Thymus (tissue), 11 donors: ENCODE results near the gene GSTT2. TPM values are rescaled to one million over a fixed set of nuclear protein-coding genes. Genes with fewer than 3 reads are reported as not detected.
A peak's percentile ranks its signal among the peaks of the same experiment; 100 is the strongest.
"Not testable (repeated sequence)": the region's sequence is repeated elsewhere in the genome, so short reads cannot be mapped to it uniquely, and the experiment has no call there.

Experiments used
- DNase-seq, 9 donors: peaks; one replicate each; pipeline ENCODE4 v3.0.0-alpha.2; 2013; ENCODE audit warnings: low spot score in 9 of 9, low read depth in 6 of 9, missing footprints in 1 of 9
- H3K27ac ChIP-seq, 2 donors: one replicate each; pipeline ENCODE4 v1.5.1; 2013; ENCODE audit warnings: control low read depth in 1 of 2, low read depth in 1 of 2, low read length in 1 of 2, mild to moderate bottlenecking in 1 of 2, moderate library complexity in 1 of 2
- H3K27me3 ChIP-seq, 2 donors: one replicate each; pipeline ENCODE4 v1.5.1; 2013; ENCODE audit warnings: low read length in 1 of 2; ENCODE audit not compliant: control insufficient read depth in 2 of 2, insufficient read depth in 1 of 2
- H3K36me3 ChIP-seq, 2 donors: one replicate each; pipeline ENCODE4 v1.5.1; 2013; ENCODE audit warnings: low read length in 1 of 2, mild to moderate bottlenecking in 1 of 2, moderate library complexity in 1 of 2; ENCODE audit not compliant: control insufficient read depth in 2 of 2, insufficient read depth in 2 of 2
- H3K4me1 ChIP-seq, 2 donors: one replicate each; pipeline ENCODE4 v1.5.1; 2013; ENCODE audit warnings: low read length in 2 of 2; ENCODE audit not compliant: control insufficient read depth in 2 of 2, insufficient read depth in 2 of 2
- H3K4me3 ChIP-seq, 2 donors: one replicate each; pipeline ENCODE4 v1.5.1; 2013; ENCODE audit warnings: low read length in 2 of 2, control low read depth in 1 of 2, mild to moderate bottlenecking in 1 of 2
- H3K9me3 ChIP-seq, 2 donors: one replicate each; pipeline ENCODE4 v1.5.1; 2013; ENCODE audit warnings: low read length in 1 of 2, mild to moderate bottlenecking in 1 of 2; ENCODE audit not compliant: control insufficient read depth in 2 of 2, insufficient read depth in 1 of 2
- WGBS: extraction: QIAGEN DNeasy Blood & Tissue Kit; methylation state at CpG from one replicate; pipeline ENCODE4 v1.1.7; 2013; 5-methylcytosine and 5-hydroxymethylcytosine counted together
- polyA plus RNA-seq: library from polyadenylated mRNA; stranded (reverse); fragments of 200-250 nt; gene quantifications from one replicate; pipeline ENCODE4 v1.2.3, GENCODE V29; 2013
- total RNA-seq: library from RNA; stranded (reverse); fragments of 120-200 nt; gene quantifications from one replicate; pipeline ENCODE4 v1.2.4, GENCODE V29; 2013
- donor health status: healthy.

Gene GSTT2
- total and polyA plus RNA-seq, 2 donors = 3.3 TPM; not detected in 1

DNA sequence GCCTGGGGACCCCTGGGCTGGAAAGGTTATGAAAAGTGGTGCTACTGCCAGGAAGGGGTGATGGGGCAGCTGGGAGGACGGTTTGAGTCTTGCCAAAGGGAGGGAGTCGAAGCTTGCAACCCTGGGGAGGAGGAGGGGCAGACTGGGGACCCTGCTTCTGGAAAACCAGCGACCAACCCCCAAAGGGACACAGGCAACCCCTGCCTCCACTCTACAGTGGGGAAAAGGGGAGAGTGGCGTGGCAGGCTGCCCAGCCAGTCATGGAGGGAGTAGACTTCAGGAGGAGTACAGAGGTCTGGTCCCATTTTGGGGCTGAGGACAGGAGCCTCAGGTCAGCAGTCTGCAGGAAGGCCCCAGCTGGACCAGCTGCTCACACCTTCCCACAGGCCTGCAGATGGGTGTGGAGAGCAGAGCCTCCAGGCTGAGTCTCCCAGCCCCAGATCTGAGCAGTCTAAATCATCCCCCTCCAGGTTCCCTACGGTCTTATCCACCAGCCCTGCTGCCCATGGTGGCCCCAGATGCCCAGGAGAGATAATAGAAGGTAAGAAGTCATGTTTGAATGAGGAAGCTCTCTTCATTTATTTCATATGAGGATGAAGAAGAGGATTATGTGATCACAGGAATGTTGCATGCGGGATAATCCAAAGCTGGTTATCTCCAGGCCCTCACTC is 9.0 kb upstream of the GSTT2 start:
- no peak for DNase-seq
- no peak overlapping the region for H3K4me3 ChIP-seq
- WGBS = 87% methylated on average over 6 of the region's 6 CpGs
- no peaks in the 10 kb centered on the region for H3K4me1 ChIP-seq
- no peaks in the 10 kb centered on the region for H3K9me3 ChIP-seq
- H3K36me3 ChIP-seq = peaks cover 30% of the 10 kb centered on the region in 2 donors
- no peaks in the 10 kb centered on the region for H3K27me3 ChIP-seq
- H3K27ac ChIP-seq = no peak overlapping the region

DNA sequence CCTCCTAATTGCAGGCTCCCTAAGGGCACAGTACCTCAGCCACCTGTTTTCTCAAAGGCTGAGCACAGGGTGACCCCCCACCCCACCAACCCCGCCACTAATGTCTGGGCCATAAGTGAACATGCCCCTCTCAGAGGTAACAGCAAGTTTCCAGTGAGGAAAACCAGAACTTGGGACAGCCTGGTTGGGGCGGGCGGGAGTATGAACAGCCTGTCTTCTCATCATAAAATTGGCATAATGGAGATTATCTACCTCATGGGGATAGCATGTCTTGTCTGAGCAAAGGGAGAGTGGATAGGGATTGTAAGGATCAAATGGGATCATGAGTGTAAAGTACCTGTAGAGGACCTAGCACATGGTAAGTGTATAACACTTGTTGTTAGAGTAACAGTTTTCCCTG is 8.0 kb upstream of the GSTT2 start:
- not testable (repeated sequence) for H3K27me3 ChIP-seq, H3K4me1 ChIP-seq, H3K4me3 ChIP-seq, H3K9me3 ChIP-seq, DNase-seq
- Histone ChIP-seq H3K27ac (peak overlapping the region in 1 of 2 donors; percentile 42), H3K36me3 (peaks cover 30% of the 10 kb centered on the region in 2 donors)
- 96% methylated on average over 3 of the region's 3 CpGs for WGBS

GRCh38 chr22:23974345-23974744 is 5.6 kb upstream of the GSTT2 start, which contains the start of gene DDT:
DDT (minus strand) TSS chr22:23974441; CDS start chr22:23974414, 27 bp downstream.
- H3K36me3 ChIP-seq = peaks cover 26% of the 10 kb centered on the region in 2 donors
- DNase-seq, H3K27ac ChIP-seq, H3K4me3 ChIP-seq, H3K4me1 ChIP-seq, H3K9me3 ChIP-seq, H3K27me3 ChIP-seq: not testable (repeated sequence)
- no CpG with 5 or more reads among the region's 29 CpGs for WGBS

DNA sequence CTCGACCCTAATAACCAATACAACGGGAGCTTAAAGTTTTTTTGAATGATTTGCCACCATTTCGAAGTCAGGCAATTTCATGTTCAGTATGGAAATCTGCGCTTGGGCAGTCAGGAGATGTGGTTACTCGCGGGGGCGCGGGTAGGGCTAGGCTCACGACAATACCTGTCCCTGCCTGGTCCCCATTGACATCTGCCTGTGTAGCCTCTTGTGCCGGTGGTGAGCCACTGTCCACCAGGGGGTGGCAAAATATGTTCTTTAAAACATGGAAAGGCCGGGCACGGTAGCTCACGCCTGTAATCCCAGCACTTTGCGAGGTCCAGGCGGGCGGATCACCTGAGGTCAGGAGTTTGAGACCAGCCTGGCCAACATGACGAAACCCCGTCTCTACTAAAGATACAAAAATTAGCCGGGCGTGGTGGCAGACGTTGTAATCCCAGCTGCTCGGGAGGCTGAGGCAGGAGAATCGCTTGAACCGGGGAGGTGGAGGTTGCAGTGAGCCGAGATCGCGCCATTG is 5.0 kb upstream of the GSTT2 start:
- H3K27ac ChIP-seq, DNase-seq, H3K27me3 ChIP-seq, H3K4me3 ChIP-seq, H3K9me3 ChIP-seq, H3K4me1 ChIP-seq: not testable (repeated sequence)
- H3K36me3 ChIP-seq = peaks cover 21% of the 10 kb centered on the region in 2 donors
- WGBS = 18% methylated on average over 8 of the region's 27 CpGs

DNA sequence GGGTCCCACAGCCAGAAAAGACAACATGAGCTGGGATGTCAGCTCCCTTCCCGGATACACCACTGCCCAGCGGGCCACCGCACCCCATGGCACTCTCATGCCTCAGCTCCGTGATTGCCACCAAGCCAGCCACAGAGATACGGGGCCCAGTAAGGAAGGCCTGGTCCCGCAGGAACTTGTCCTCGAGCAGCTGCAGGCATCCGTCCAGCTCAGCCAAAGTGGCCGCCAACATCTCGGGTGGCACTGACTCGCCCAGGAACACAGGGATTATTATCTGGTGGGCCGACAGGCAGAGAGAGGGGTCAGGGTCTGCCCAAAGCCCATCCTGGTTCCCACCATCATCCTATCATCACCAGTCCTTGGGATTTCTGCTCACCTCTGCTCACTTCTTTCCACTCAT is 2.6 kb upstream of the GSTT2 start:
- H3K9me3 ChIP-seq, H3K4me3 ChIP-seq, H3K36me3 ChIP-seq, DNase-seq, H3K4me1 ChIP-seq, H3K27ac ChIP-seq, H3K27me3 ChIP-seq: not testable (repeated sequence)
- WGBS = 94% methylated on average over 7 of the region's 12 CpGs

- not testable (repeated sequence) for H3K4me3 ChIP-seq, H3K9me3 ChIP-seq, H3K4me1 ChIP-seq, DNase-seq, H3K27me3 ChIP-seq, H3K36me3 ChIP-seq, H3K27ac ChIP-seq
- WGBS = 68% methylated on average over 6 of the region's 7 CpGs
Measured at GRCh38 chr22:23980567-23980966, 633 bp downstream of the GSTT2 start.

DNA sequence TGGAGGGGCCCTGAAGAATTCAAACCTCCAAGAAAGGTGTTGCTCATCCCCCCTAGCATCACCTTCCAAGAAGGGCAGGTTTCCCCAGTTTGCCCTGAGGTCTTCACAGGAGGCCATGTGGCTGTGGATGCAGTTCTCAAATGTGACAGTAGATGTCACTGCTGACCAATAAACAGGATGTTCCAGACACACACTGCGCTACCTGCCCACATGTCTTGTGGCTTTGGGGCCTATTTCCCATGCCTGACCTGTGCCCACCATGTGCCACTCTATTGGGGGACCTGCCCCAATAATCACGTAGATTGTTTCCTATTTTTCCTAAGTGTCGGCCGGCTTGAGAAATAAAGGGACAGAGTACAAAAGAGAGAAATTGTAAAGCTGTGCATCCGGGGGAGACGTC is 4.5 kb downstream of the GSTT2 start:
- Histone ChIP-seq H3K9me3 (no peaks in the 10 kb centered on the region), H3K27ac (no peak overlapping the region), H3K4me1 (no peaks in the 10 kb centered on the region), H3K36me3 (no peaks in the 10 kb centered on the region), H3K4me3 (no peak overlapping the region), H3K27me3 (peaks cover 0 to 3% of the 10 kb centered on the region in 2 donors)
- WGBS = 53% methylated on average over 6 of the region's 6 CpGs
- DNase-seq = peak in 4 of 9 donors; percentile 15 to 64 (median 50)

- 95% methylated on average over 8 of the region's 8 CpGs for WGBS
Measured at GRCh38 chr22:23986089-23986488, 6.2 kb downstream of the GSTT2 start.

DNA sequence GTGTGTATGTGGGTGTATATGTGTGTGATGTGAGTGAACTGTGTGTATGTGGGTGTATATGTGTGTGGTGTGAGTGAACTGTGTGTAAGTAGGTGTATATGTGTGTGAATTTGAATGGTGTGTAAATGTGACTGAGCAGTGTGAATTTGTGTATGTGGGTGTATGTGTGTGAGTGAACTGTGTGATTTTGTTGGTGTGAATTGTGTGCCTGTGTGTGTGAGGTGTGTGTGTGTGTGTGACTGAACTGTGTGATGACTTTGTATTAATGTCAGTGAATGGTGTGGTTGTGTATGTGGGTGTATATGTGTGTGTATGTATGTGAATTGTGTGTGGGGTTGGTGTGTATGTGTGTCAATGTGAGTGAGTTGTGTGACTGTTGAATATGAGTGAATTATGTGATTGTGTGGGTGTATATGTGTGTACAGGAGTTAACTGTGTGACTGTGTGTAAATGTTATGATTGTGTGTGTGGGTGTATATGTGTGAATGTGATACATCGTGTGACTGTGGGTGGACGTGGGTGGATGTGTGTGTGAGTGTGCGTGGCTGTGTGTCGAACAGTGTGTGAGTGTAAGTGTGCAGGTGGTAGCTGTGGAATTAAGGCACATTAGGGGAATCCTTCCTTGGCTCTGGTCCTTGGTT is 6.7 kb downstream of the GSTT2 start:
- not testable (repeated sequence) for H3K4me3 ChIP-seq

More at GRCh38 chr22:23986089-23986488, 6.2 kb downstream of the GSTT2 start:
- not testable (repeated sequence) for H3K9me3 ChIP-seq, H3K36me3 ChIP-seq, H3K27ac ChIP-seq, H3K4me1 ChIP-seq, DNase-seq, H3K4me3 ChIP-seq, H3K27me3 ChIP-seq

More for the DNA sequence above, 6.7 kb downstream of the GSTT2 start:
- H3K27ac ChIP-seq, H3K9me3 ChIP-seq, H3K27me3 ChIP-seq, H3K4me1 ChIP-seq, H3K36me3 ChIP-seq, DNase-seq: not testable (repeated sequence)
- 80% methylated on average over 4 of the region's 4 CpGs for WGBS
